H9 (cell line): ENCODE data around the gene MAP7. TPM values are rescaled to one million over a fixed set of nuclear protein-coding genes. Genes with fewer than 3 reads are reported as not detected.

ENCODE experiments used
- DNase-seq: peaks from one replicate; pipeline ENCODE4 v3.0.0-alpha.2; 2017
- H2AFZ ChIP-seq: one replicate; pipeline ENCODE4 v1.6.1; 2013; ENCODE audit warnings: mild to moderate bottlenecking, low read length, control low read depth, moderate library complexity
- H2AK5ac ChIP-seq: 2 replicates; pipeline ENCODE4 v1.6.1; 2013; ENCODE audit warnings: low read length, control low read depth, mixed read lengths; ENCODE audit not compliant: insufficient read length
- H2BK120ac ChIP-seq: one replicate; pipeline ENCODE4 v1.6.1; 2013; ENCODE audit warnings: low read depth, mild to moderate bottlenecking, low read length, control low read depth, inconsistent platforms; ENCODE audit not compliant: poor library complexity, severe bottlenecking
- H2BK12ac ChIP-seq: 2 replicates; pipeline ENCODE4 v1.6.1; 2013; ENCODE audit warnings: low read length, control low read depth, mixed read lengths, low read depth; ENCODE audit not compliant: insufficient read length
- H2BK15ac ChIP-seq: 2 replicates; pipeline ENCODE4 v1.6.1; 2013; ENCODE audit warnings: low read depth, low read length, control low read depth
- H2BK20ac ChIP-seq: one replicate; pipeline ENCODE4 v1.6.1; 2013; ENCODE audit warnings: low read depth, mild to moderate bottlenecking, low read length, control low read depth, inconsistent platforms; ENCODE audit not compliant: poor library complexity, severe bottlenecking
- H2BK5ac ChIP-seq: 2 replicates; pipeline ENCODE4 v1.6.1; 2013; ENCODE audit warnings: low read length, control low read depth, mixed read lengths; ENCODE audit not compliant: insufficient read length
- H3K14ac ChIP-seq: 2 replicates; pipeline ENCODE4 v1.6.1; 2013; ENCODE audit warnings: low read length, control low read depth; ENCODE audit not compliant: insufficient read depth
- H3K18ac ChIP-seq: 2 replicates; pipeline ENCODE4 v1.6.1; 2013; ENCODE audit warnings: low read depth, mild to moderate bottlenecking, mixed read lengths, low read length, control low read depth; ENCODE audit not compliant: insufficient read length
- H3K23ac ChIP-seq: 2 replicates; pipeline ENCODE4 v1.6.1; 2013; ENCODE audit warnings: low read length, control low read depth, mixed read lengths, low read depth; ENCODE audit not compliant: insufficient read length
- H3K23me2 ChIP-seq: 2 replicates; pipeline ENCODE4 v1.6.1; 2013; ENCODE audit warnings: low read depth, mild to moderate bottlenecking, mixed read lengths, low read length, control low read depth; ENCODE audit not compliant: insufficient read length, poor library complexity, severe bottlenecking
- H3K27ac ChIP-seq: 2 replicates; pipeline ENCODE4 v1.5.1; 2013; ENCODE audit warnings: low read length, control low read depth, mixed read lengths, low read depth; ENCODE audit not compliant: insufficient read length
- H3K27me3 ChIP-seq: 2 replicates; pipeline ENCODE4 v1.6.1; 2013; ENCODE audit warnings: low read length, control low read depth, inconsistent platforms; ENCODE audit not compliant: insufficient read depth
- H3K4ac ChIP-seq: 2 replicates; pipeline ENCODE4 v1.6.1; 2013; ENCODE audit warnings: low read depth, mild to moderate bottlenecking, control low read depth, inconsistent platforms, low read length, moderate library complexity
- H3K4me1 ChIP-seq: 2 replicates; pipeline ENCODE4 v1.6.1; 2013; ENCODE audit warnings: low read length, control low read depth, inconsistent platforms; ENCODE audit not compliant: insufficient read depth
- H3K4me2 ChIP-seq: 2 replicates; pipeline ENCODE4 v1.6.1; 2013; ENCODE audit warnings: low read length, control low read depth, mixed read lengths; ENCODE audit not compliant: insufficient read length, insufficient read depth
- H3K56ac ChIP-seq: 2 replicates; pipeline ENCODE4 v1.6.1; 2013; ENCODE audit warnings: low read depth, mild to moderate bottlenecking, mixed read lengths, low read length, control low read depth; ENCODE audit not compliant: insufficient read length
- H3K79me1 ChIP-seq: 2 replicates; pipeline ENCODE4 v1.6.1; 2013; ENCODE audit warnings: low read depth, mild to moderate bottlenecking, moderate library complexity, low read length, control low read depth, inconsistent platforms; ENCODE audit not compliant: insufficient read depth, poor library complexity, severe bottlenecking
- H3K79me2 ChIP-seq: 2 replicates; pipeline ENCODE4 v1.6.1; 2013; ENCODE audit warnings: low read length, control low read depth, inconsistent platforms; ENCODE audit not compliant: insufficient read depth
- H3K9ac ChIP-seq: 2 replicates; pipeline ENCODE4 v1.6.1; 2013; ENCODE audit warnings: low read length, control low read depth, mixed read lengths; ENCODE audit not compliant: insufficient read length; ENCODE audit errors: extremely low read depth
- H3K9me3 ChIP-seq: one replicate; pipeline ENCODE4 v1.6.1; 2013; ENCODE audit warnings: low read depth, low read length, inconsistent platforms; ENCODE audit not compliant: control insufficient read depth
- H3T11ph ChIP-seq: one replicate; pipeline ENCODE4 v1.6.1; 2013; ENCODE audit warnings: mild to moderate bottlenecking, low read length, control low read depth, inconsistent platforms
- H4K20me1 ChIP-seq: one replicate; pipeline ENCODE4 v1.6.1; 2013; ENCODE audit not compliant: control insufficient read depth, insufficient read length, insufficient read depth
- H4K5ac ChIP-seq: 2 replicates; pipeline ENCODE4 v1.6.1; 2013; ENCODE audit warnings: low read depth, mild to moderate bottlenecking, mixed read lengths, low read length, control low read depth; ENCODE audit not compliant: insufficient read length
- H4K8ac ChIP-seq: replicated peaks from 2 replicates; pipeline ENCODE4 v1.6.1; 2013; ENCODE audit warnings: low read length, control low read depth, mixed read lengths, low read depth; ENCODE audit not compliant: insufficient read length
- H4K91ac ChIP-seq: 2 replicates; pipeline ENCODE4 v1.6.1; 2013; ENCODE audit warnings: low read depth, mild to moderate bottlenecking, moderate library complexity, mixed read lengths, low read length, control low read depth; ENCODE audit not compliant: insufficient read length
- H3K27ac Mint-ChIP-seq, 3 experiments: 2 replicates in 2 of 3; 3 replicates in 1 of 3; pipeline ENCODE4 v1.8.0; 2020 to 2021; ENCODE audit warnings: mixed read lengths in 3 of 3, mild to moderate bottlenecking in 1 of 3, moderate library complexity in 1 of 3
- H3K27me3 Mint-ChIP-seq: 2 replicates; pipeline ENCODE4 v1.8.0; 2021; ENCODE audit warnings: low read depth, mild to moderate bottlenecking, moderate library complexity, mixed read lengths
- H3K36me3 Mint-ChIP-seq, 3 experiments: 2 replicates in 2 of 3; 3 replicates in 1 of 3; pipeline ENCODE4 v1.8.0; 2020 to 2021; ENCODE audit warnings: low read depth in 3 of 3, mixed read lengths in 3 of 3; ENCODE audit not compliant: insufficient read depth in 1 of 3
- H3K4me1 Mint-ChIP-seq, 2 experiments: 2 replicates each; pipeline ENCODE4 v1.8.0; 2020; ENCODE audit warnings: mixed read lengths in 2 of 2
- H3K4me3 Mint-ChIP-seq, 2 experiments: 2 replicates in 1 of 2; 3 replicates in 1 of 2; pipeline ENCODE4 v1.8.0; 2020 to 2021; ENCODE audit warnings: mild to moderate bottlenecking in 2 of 2, mixed read lengths in 2 of 2, moderate library complexity in 1 of 2
- H3K9me3 Mint-ChIP-seq, 2 experiments: 2 replicates in 1 of 2; 3 replicates in 1 of 2; pipeline ENCODE4 v1.8.0; 2020; ENCODE audit warnings: mild to moderate bottlenecking in 2 of 2, mixed read lengths in 2 of 2, moderate library complexity in 1 of 2
- WGBS: extraction: QIAGEN DNeasy Blood & Tissue Kit; methylation state at CpG from one replicate; pipeline ENCODE4 v1.1.7; 2013; ENCODE audit warnings: missing lambda C conversion rate, low lambda C conversion rate, mixed read lengths; ENCODE audit not compliant: insufficient read length; ENCODE audit errors: extremely low coverage; 5-methylcytosine and 5-hydroxymethylcytosine counted together
- total RNA-seq: library from RNA; stranded (reverse); gene quantifications from 2 replicates; pipeline ENCODE4 v1.2.1, GENCODE V29; 2021
- TF ChIP-seq, protein P1 (sequence below): fragments of 200-600 bp; sonication (generic); conservative IDR thresholded peaks from 3 replicates; pipeline ENCODE4 v1.8.0; 2021; ENCODE audit warnings: antibody characterized with exemption, mild to moderate bottlenecking

MAP7 gene
- total RNA-seq, 1 experiment from 2014 or later = 51.1 TPM

DNA sequence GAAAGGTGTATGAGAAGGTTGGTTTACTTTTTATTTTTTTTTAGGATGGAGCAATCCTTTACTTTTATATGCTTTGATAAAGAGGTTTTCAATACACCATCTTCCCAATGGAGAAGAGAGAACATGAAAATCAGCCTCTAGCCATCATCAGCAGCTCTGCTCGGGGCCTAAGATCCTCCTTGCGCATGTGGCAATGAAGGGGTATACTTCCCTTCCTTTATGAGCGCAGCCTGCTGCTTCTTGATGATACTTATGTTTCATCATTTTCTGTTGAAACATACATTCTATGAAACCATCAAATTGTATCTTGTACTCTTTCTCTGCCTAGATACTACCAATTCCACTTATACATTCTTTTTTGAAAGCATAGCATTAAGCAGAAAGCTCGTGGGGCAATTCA, 74.5 kb downstream of the MAP7 start:
- no peak overlapping the region for H2BK120ac ChIP-seq
- H4K20me1 ChIP-seq = no peaks in the 10 kb centered on the region
- H2BK20ac ChIP-seq = no peak overlapping the region
- DNase-seq = no peak
- no peak overlapping the region for H3K56ac ChIP-seq
- no peaks in the 10 kb centered on the region; the same call in 1 of the 2 replicates for H3K4me1 ChIP-seq
- TF ChIP-seq, protein P1, sequence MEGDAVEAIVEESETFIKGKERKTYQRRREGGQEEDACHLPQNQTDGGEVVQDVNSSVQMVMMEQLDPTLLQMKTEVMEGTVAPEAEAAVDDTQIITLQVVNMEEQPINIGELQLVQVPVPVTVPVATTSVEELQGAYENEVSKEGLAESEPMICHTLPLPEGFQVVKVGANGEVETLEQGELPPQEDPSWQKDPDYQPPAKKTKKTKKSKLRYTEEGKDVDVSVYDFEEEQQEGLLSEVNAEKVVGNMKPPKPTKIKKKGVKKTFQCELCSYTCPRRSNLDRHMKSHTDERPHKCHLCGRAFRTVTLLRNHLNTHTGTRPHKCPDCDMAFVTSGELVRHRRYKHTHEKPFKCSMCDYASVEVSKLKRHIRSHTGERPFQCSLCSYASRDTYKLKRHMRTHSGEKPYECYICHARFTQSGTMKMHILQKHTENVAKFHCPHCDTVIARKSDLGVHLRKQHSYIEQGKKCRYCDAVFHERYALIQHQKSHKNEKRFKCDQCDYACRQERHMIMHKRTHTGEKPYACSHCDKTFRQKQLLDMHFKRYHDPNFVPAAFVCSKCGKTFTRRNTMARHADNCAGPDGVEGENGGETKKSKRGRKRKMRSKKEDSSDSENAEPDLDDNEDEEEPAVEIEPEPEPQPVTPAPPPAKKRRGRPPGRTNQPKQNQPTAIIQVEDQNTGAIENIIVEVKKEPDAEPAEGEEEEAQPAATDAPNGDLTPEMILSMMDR = no peak
- WGBS = no CpG with 5 or more reads among the region's 4 CpGs
- H3K27ac ChIP-seq = no peak overlapping the region
- H2AK5ac ChIP-seq = no peak overlapping the region
- H4K8ac ChIP-seq = no peak overlapping the region
- no peak overlapping the region for H3K14ac ChIP-seq
- H3K4me3 Mint-ChIP-seq = no peak overlapping the region
- no peak overlapping the region for H3K23ac ChIP-seq
- H2BK5ac ChIP-seq = no peak overlapping the region
- H3K9ac ChIP-seq = no peak overlapping the region
- no peak overlapping the region for H3K4me2 ChIP-seq
- H3K4me1 Mint-ChIP-seq = peaks cover 21 to 24% of the 10 kb centered on the region in 2 experiments
- H3K27ac Mint-ChIP-seq = no peak overlapping the region
- H2BK12ac ChIP-seq = no peak overlapping the region
- H3K79me2 ChIP-seq = no peaks in the 10 kb centered on the region; the same call in 1 of the 2 replicates
- no peak overlapping the region for H2AFZ ChIP-seq
- no peak overlapping the region for H3K4ac ChIP-seq
- no peak overlapping the region for H3K18ac ChIP-seq
- H3K79me1 ChIP-seq = peaks cover 2% of the 10 kb centered on the region
- peaks cover 11 to 13% of the 10 kb centered on the region in 2 experiments for H3K9me3 Mint-ChIP-seq
- H4K5ac ChIP-seq = no peak overlapping the region
- no peak overlapping the region for H3T11ph ChIP-seq
- no peak overlapping the region for H4K91ac ChIP-seq
- peaks cover 1 to 24% (median 10%) of the 10 kb centered on the region in 3 experiments; a peak in 6 of 7 replicates for H3K36me3 Mint-ChIP-seq
- no peaks in the 10 kb centered on the region for H3K23me2 ChIP-seq
- no peaks in the 10 kb centered on the region for H3K27me3 Mint-ChIP-seq
- no peaks in the 10 kb centered on the region for H3K27me3 ChIP-seq
- no peak overlapping the region for H2BK15ac ChIP-seq
- H3K9me3 ChIP-seq = no peaks in the 10 kb centered on the region
